Measurements from ENCODE around the gene RSAD1.

Gene RSAD1

GRCh38 chr17:50445730-50446325, 32.8 kb upstream of the RSAD1 start:
- no peak for TF ChIP-seq CTCF (IDR thresholded peaks at IDR 0.05; ENCODE audit: low read depth, low read length)
- H3K4me1 ChIP-seq: no peaks in the 10 kb centered on the region
- H3K4me3 ChIP-seq (ENCODE audit: low read depth, low read length): no peak overlapping the region
- H3K36me3 ChIP-seq: no peaks in the 10 kb centered on the region
- DNase-seq: no peak
- no peaks in the 10 kb centered on the region for H3K27me3 ChIP-seq
- no peaks in the 10 kb centered on the region for H3K9me3 ChIP-seq

GRCh38 chr17:50447870-50448595, 30.6 kb upstream of the RSAD1 start:
- no peak overlapping the region for H3K4me3 ChIP-seq (ENCODE audit: low read depth, low read length)
- no peaks in the 10 kb centered on the region for H3K4me1 ChIP-seq
- no peak for DNase-seq
- H3K27me3 ChIP-seq: no peaks in the 10 kb centered on the region
- no peak for TF ChIP-seq CTCF (IDR thresholded peaks at IDR 0.05; ENCODE audit: low read depth, low read length)
- no peaks in the 10 kb centered on the region for H3K36me3 ChIP-seq
- no peaks in the 10 kb centered on the region for H3K9me3 ChIP-seq

- DNase-seq: no peak
- Histone ChIP-seq H3K27me3 (no peaks in the 10 kb centered on the region), H3K9me3 (no peaks in the 10 kb centered on the region), H3K36me3 (no peaks in the 10 kb centered on the region), H3K4me3 (ENCODE audit: low read depth, low read length) (no peak overlapping the region), H3K4me1 (no peaks in the 10 kb centered on the region)
- TF ChIP-seq CTCF (IDR thresholded peaks at IDR 0.05; ENCODE audit: low read depth, low read length): no peak
Measured at GRCh38 chr17:50448643-50449042, 30.0 kb upstream of the RSAD1 start.

GRCh38 chr17:50451943-50452629, 26.6 kb upstream of the RSAD1 start:
- DNase-seq: no peak
- Histone ChIP-seq H3K4me3 (ENCODE audit: low read depth, low read length) (no peak overlapping the region), H3K36me3 (no peaks in the 10 kb centered on the region), H3K4me1 (no peaks in the 10 kb centered on the region), H3K27me3 (no peaks in the 10 kb centered on the region), H3K9me3 (no peaks in the 10 kb centered on the region)
- no peak for TF ChIP-seq CTCF (IDR thresholded peaks at IDR 0.05; ENCODE audit: low read depth, low read length)

GRCh38 chr17:50452630-50453300, 25.9 kb upstream of the RSAD1 start:
- no peaks in the 10 kb centered on the region for H3K9me3 ChIP-seq
- no peaks in the 10 kb centered on the region for H3K4me1 ChIP-seq

More at GRCh38 chr17:50452630-50453300, 25.9 kb upstream of the RSAD1 start:
- no peak for DNase-seq
- Histone ChIP-seq H3K36me3 (no peaks in the 10 kb centered on the region), H3K4me3 (ENCODE audit: low read depth, low read length) (no peak overlapping the region), H3K27me3 (no peaks in the 10 kb centered on the region)
- TF ChIP-seq CTCF (IDR thresholded peaks at IDR 0.05; ENCODE audit: low read depth, low read length): no peak
